Lower leg skin (tissue), 3 donors: ENCODE data around the gene PODXL2.

Source experiments
- CTCF ChIP-seq, 3 donors: fragments of 450-650 bp; IDR thresholded peaks; one replicate each; pipeline ENCODE4 v1.5.1; 2016; ENCODE audit warnings: antibody characterized with exemption in 3 of 3, mild to moderate bottlenecking in 3 of 3, moderate library complexity in 2 of 3
- POLR2A ChIP-seq, 2 donors: fragments of 450-650 bp; IDR thresholded peaks; one replicate each; pipeline ENCODE4 v1.6.1; 2016 to 2017; ENCODE audit warnings: antibody characterized with exemption in 2 of 2, mild to moderate bottlenecking in 1 of 2, moderate library complexity in 1 of 2

DNA sequence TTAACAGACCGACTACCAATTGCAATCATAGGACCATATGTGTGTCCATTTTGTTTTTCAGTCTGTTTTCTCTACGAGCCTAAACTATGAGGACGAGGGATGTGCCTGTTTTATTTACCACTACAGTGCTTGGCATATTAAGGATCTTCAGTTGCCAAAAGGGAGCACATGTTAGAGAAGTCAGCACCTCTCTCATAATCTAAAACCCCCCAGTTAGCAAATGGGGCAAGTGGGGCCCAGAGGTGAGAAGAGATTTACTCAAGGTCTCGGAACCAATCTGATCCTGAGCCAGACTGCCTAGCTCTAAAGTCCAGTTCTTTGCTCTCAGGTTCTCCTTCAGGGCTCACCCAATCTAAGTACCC is 578 bp upstream of the PODXL2 start:
- no peak for TF ChIP-seq CTCF (IDR thresholded peaks at IDR 0.05)
- TF ChIP-seq POLR2A (IDR thresholded peaks at IDR 0.05) = no peak
